HUDEP-2 (cell line): Measurements from ENCODE around the gene TPM4.
"Not testable (repeated sequence)": the region's sequence is repeated elsewhere in the genome, so short reads cannot be mapped to it uniquely, and the experiment has no call there.

ENCODE experiments used
- DNase-seq, 76 experiments: peaks; one replicate each; lab custom pipeline; 2025; ENCODE audit not compliant: unreplicated experiment in 76 of 76; lab: John Stamatoyannopoulos, UW

TPM4 gene

DNA sequence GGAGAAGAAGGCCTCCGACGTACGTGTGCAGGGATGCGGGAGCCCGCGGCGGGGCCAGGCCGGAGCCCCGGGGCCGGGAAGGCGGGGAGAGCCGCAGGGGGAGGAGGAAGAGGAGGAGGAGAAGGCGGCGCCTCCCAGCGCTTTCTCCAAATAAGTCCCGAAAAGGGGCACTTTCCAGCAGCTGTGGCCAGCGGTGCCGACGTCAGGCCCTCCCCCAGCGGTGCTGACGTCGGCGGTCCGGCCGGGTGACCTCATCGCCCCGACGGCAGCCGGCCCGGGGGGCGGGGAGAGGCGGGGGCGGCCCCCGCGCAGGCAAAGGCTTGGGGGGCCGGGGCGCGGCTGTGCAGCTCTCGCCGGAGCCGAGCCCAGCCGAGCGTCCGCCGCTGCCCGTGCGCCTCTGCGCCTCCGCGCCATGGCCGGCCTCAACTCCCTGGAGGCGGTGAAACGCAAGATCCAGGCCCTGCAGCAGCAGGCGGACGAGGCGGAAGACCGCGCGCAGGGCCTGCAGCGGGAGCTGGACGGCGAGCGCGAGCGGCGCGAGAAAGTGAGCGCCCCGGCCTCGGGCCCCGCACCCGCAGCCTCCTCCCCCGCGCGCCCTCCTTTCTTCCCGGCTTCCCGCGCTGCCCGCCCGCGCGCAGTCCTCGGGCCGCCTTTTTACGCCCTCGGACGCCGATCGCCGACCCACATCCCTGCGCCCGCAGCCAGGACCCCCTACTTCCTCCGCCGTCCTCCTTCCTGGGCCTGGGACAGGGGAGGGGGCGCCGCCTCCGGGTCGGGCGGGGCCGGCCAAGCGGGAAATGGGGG, at the start of gene TPM4:
Gene TPM4, plus strand, starts transcription at position 342 of the 804 bp plus-strand sequence. Its CDS starts 71 bp downstream, at position 413.
- peak in 69 of 76 experiments; percentile 30 to 94 (median 74) for DNase-seq

DNA sequence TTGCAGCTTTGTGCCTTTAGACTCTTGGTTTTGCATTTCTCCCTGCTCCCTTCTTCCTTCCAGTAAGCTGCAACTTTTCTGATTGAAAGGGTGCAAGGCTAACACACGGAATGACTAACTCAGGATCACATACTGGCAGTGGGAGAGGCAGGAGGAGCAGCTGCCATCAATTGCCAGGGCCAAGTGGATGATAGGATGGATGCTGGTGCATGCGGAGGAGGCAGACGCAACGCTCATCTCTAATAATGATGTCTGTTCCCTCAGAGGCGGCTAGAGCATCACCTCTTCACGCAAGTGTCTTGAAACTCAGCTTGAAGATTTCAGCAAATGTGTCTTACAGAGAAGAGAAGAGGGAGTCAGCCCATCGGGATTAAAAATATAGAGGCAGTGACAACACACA, 49.5 kb upstream of the TPM4 start:
- DNase-seq: no peak

DNA sequence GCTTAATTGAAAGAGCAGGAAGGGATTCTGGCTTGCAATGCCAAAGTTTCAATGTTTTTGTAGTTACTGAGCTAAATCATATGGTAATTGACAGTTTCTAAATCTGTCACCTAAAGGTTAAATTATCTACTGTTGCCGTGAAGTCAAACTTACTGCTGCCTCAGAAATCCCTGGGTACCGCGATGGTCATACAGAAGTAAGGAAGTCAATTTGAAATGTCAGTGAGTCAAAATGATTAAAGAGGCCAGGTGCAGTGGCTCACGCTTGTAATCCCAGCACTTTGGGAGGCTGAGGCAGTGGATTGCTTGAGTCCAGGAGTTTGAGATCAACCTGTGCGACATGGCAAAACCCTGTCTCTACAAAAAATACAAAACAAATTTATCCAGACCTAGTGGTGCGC, 48.8 kb upstream of the TPM4 start:
- DNase-seq: no peak

DNA sequence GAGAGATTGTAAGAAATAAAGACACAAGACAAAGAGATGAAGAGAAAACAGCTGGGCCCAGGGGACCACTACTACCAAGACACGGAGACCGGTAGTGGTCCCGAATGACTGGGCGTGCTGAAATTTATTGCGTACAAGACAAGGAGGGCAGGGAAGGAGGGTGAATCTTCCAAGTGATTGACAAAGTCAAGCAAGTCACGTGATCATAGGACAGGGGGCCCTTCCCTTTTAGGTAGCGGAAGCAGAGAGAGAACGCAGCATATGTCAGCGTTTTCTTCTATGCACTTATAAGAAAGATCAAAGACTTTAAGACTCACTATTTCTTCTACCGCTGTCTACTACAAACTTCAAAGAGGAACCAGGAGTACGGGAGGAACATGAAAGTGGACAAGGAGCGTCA, 46.1 kb upstream of the TPM4 start:
- not testable (repeated sequence) for DNase-seq

DNA sequence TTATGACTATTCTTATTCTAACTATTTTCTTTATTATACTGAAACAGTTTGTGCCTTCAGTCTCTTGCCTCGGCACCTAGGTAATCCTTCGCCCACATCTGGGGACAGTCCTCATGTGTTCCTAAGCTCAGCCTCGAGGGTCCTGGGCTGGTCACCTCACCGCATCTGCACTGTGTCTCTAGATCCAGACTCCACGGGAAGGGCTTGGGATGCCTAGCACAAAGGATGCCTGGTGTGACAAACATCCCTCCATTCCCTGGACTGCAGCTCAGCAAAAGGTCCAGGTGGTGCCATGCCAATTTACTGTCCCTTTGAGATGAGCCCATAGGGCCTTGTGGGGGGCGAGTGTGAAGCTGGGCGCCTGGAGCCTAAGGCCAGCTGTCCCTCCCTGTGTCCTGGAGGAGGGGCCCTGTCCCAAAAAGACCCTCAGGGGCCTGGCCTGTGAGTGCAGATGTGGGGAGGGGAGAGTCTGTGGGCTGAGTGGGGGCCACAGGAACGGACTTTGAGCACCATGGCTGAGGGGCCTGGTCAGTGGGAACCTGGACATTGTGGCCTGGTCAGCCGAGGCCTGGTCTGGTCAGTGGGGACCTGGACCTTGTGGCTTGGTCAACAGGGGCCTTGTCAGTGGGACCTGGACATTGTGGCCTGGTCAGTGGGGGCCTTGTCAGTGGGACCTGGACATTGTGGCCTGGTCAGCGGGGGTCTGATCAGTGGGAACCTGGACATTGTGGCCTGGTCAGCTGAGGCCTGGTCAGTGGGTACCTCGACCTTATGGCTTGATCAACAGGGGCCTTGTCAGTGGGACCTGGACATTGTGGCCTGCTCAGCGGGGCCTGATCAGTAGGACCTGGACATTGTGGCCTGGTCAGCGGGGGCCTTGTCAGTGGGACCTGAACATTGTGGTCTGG, 45.1 kb upstream of the TPM4 start:
- DNase-seq: no peak

DNA sequence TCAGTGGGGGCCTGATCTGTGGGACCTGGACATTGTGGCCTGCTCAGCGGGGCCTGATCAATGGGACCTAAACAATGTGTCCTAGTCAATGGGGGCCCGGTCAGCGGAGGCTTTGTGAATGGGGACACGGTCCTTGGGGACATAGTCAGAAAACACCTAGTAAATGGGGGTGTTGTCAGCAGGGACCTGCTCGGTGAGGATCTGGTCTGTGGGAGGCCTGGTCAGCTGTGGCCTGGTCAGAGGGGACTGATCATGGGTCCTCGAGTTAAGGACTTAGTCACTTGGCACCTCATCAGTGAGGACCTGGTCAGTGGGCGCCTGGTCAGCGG, 44.5 kb upstream of the TPM4 start:
- no peak for DNase-seq

DNA sequence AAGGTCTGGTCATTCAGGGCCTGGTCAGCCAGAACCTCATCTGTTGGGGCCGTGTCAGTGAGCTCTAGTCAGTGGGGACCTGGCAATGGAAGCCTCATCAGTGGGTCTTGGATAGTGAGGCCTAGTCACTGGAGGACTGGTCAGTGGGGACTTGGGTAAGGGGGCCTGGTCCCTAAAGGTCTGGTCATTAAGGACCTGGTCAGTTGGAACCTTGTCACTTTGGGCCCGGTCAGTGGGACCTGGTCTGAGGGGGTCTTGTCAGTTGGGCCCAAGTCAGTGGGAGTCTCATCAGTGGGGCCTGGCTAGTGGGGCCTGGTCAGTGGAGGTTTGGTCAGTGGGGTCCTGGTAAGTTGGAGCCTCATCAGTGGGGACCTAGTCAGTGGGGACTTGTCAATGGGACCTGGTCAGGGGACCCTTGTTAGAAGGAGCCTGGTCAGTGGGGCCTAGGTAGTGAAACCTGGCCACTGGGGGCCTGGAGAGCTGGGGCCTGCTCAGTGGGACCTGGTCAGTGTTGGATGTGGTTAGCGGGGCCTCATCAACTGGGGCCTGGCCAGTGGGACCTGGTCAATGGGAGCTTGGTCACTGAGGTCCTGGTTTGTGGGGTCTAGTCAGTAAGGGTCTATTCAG, 43.7 kb upstream of the TPM4 start:
- DNase-seq: no peak

DNA sequence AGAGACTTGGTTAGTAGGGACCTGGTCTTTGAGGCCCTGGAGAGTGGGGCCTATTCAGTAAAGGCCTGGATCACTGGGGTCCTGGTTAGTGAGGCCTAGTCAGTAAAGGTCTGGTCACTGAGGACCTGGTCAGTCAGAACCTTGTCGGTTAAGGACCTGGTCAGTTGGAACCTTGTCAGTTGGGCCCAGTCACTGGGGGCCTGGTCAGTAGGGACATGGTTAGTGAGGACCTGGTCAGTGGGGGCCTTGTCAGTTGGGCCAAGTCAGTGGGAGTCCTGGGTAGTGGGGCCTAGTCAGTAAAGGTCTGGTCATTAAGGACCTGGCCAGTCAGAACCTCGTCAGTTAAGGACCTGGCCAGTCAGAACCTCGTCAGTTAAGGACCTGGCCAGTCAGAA, 43.2 kb upstream of the TPM4 start:
- no peak for DNase-seq

DNA sequence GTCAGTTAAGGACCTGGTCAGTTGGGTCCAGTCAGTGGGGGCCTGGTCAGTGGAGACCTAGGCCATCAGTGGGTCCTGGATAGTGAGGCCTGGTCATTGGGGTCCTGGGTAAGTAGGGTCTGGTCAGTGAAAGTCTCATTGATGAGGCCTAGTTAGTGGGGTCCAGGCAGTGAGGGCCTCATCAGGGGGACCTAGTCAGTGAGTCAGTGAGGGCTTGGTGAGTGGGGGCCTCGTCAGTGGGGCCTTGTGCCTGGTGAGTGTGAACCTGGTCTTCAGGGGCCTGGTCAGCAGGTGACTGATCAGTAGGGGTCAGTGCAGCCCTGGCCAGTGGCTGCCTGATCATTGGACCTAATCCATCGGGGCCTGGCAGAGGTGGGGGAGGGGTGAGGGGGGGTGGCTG, 42.6 kb upstream of the TPM4 start:
- DNase-seq: no peak

DNA sequence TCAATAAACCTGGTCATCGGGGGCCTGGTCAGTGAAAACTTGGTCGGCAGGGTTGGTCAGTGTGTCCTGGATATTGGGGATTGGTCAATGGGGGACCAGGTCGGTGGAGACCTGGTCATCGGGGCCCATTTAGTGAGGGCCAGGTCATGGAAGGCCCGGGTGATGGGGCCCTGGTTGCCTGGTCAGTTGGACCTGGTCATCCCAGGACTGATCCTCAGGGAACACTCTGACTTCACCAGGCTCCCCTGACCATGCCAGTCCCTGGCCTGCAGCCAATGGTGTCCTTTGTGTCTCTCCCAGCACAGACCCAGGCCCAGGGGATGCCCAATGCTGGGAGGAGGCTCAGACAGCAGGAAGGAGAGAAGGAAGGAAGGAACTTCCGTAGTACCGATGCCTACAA, 42.1 kb upstream of the TPM4 start:
- DNase-seq: no peak

DNA sequence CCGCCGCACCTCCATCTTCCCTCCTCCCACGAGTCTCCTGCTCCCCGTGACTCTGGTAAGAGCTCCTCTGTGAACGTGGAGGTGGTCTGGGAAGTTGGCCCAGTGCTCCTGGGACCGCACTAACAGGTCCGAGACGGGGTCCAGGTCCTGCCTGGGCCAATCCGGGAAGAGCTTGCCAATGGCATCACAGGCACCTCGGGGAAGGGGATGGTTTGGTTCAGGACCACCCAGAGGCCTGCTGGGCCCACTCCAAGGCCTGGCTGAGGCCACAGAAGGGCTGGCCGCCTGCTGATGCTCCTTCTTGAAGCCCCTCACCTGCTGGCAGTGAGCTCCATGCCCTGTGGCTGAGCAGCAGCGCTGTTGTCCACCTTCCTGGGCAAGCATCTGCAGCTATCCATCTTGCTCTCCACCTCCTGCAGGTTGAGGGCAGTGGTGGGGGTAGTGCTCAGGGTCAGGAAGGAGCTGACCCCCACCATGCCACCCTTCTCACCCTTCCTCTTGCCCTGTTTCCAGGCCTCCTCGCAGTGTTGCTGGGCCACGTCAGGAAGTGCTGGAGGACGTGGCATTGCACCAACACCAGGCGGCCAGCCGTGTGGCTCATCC, 41.2 kb upstream of the TPM4 start:
- no peak for DNase-seq

DNA sequence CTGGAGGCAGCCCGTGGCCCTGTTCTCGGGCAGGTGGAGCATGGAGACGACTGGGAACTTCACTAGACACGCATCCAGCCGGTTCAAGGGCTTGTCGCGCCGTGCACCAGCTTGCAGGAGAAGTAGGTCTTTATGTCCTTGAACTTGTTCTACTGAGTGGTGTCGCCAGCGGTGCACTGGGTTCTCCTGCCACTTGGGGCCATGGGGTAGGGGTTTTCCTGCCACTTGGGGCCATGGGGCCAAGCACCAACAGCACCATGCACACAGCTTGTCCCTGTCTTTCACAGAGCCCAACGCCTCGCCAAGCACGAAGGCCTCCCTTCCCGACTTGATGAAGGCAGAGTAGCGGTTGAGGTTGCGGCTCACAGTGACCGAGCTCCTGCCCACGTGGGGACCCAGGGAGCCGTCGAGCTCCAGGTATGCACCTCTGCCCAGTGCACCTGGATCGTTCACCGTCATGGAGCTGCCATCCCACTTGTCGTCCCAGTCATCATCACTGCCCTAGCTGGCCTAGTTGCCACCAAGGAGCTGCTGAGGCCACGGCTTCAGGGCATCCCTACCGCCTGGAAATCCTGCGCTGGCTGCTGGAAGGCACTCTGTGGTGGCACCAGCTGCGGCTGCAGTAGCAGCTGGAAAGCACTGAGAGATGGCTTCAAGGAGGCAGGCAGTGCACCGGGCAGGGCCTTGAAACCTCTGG, 40.5 kb upstream of the TPM4 start:
- DNase-seq: no peak

DNA sequence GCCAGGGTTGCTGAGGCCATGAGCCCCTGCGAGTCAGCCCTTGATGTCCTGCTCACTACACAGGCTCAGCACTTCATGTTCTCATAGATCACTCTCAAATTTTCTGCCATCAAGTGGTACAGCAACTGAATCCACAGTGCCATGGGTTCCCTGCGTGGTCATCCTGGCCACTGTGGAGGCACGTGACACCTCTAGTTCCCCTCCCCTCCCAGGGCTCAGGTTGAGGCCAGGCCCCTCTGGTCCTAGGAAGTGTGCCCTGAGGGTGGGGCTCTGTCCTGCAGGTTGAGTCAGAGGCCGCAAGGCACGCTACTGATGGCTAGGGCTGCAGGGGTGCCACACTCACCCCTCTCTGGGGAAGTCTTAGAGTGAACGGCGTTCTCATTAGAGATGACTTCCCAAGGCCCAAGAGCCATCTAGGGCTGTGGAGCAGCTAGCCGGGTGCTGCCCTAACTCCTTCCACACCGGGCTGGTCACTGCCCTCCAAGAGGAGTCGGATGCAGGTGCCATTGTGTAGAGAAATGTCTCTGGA, 39.8 kb upstream of the TPM4 start:
- DNase-seq: no peak

DNA sequence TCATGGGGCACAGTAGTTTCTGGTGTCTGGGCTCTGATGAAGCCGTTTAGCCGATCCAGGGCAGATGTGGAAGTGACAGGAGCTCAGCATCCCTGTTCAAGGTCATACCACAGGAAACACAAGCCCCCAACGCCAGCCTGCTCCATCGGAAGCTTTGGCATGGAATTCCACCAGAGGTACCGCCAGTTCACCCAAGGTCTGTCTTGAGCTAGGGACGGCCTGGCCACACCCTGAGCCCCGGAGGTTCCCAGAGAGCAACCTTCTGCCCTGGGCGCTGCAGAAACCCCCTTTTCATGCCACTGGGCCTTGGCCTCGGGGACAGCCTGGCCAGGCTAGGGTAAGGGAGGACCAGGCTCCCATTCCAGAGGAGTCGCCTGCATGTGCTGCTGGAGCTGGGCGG, 39.4 kb upstream of the TPM4 start:
- no peak for DNase-seq

DNA sequence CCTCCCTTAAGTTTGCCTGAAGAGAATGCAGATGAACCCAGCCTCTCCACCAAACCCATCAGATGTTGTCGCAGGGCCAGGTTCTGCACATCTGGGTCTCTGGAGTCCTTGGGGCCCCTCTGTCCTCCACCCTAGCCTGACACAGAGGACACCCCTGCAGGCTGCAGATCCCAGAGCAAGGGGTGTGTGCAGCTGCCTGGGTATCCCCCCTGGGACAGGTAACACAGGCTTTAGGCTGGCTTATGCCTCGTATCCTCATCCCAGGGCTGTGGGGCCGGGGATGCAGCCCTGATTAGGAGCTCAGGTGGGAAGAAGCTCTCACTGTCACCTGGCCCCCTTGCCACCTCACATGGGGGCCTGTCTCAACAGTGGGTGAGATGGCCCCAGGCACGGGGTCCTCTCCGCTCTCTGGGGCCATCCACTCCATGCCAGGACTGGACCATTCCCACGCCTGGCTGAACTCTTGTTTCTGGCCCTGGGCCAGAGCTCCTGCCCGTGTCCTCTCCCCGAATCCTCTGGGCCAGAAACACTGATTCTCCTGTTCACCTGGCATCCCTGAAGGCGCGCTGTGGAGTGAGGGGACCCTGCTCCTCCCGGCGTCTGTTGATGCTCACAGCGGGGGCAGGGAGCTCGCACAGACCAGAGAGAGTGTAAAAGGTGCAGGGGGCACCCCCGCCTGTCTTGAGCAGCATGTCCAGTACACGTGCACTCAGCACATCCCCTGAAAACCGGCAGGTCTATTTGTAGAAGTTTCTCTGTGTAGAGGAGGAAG, 38.7 kb upstream of the TPM4 start:
- DNase-seq: no peak

DNA sequence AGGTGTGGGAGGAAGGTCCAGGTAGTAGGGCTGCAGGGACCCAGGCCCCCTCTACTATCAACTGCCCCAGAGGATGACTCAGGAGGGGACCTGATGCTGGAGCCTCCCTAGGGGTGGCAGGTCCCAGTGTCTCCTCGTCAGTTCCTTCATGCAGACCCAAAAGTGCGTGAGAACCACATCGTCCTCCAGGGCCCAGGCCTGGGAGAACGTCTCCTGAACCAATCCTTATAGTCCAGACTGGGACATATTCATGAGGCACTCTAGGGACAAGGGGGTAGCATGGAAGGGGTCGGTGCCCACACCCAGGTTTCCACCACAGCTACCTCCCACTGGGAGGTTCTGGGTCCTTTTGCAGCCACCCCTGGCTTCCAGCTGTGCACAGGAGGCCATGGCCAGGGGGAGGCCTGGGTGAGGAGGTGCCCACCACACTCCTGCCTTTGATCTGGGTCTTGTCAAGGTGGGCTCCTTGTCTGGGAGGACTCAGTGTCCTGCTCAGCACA, 38.0 kb upstream of the TPM4 start:
- DNase-seq: no peak

DNA sequence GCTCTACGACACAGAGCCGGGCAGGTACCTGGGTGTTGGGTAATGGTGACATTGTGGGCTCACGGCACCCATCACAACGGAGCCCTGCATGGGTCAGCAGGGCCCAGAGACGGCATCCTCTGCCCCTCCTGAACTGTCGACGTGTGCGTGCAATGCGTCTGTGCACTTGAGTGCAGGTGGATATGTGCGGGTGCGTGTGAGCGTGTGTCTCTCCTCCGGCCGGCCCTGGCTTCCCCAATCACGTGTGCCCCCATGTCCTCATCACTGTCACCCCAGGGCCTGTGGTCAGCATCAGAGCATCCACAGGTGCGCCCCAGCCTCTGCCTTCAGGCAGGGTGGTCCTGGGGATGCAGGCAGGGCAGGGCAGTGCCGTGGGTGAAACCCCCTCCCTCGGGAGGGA, 37.2 kb upstream of the TPM4 start:
- no peak for DNase-seq

DNA sequence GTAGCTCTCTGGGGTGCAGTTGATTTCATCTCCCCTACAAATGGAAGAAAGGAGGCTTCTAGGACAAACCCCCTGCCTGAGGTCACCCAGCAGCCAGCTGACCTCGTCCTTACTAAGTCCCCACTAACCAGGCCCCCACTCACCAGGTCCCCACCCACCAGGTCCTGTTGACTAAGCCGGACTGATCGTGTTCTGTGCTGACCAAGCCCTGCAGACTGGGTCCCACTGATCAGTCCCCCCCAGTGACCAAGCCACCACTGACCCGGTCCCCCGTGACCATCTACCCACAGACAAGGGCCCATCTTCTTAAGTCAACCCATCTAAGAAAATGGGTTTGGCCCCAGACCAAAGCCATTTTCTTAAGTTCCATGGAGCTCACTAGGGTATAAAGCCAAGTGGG, 36.8 kb upstream of the TPM4 start:
- DNase-seq: no peak

DNA sequence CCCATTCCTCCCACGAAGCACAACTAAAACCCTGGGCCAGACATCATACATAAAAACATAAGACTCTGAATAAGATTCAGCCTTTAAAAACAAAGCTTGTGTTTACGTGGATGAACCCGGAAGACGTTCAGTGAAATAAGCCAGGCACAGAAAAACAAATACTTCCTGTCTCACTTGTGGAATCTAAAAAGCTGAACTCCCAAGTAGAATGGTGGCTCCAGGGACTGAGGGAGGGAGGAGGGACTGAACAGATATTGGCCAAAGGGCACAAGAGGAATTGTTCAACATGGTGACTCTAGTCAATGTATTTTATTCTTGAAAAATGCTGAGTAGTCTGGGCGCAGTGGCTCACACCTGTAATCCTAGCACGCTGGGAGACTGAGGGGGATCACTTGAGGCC, 35.7 kb upstream of the TPM4 start:
- no peak for DNase-seq
